ENCODE results near the gene CASP2. TPM values are rescaled to one million over a fixed set of nuclear protein-coding genes. Genes with fewer than 3 reads are reported as not detected.
"Not testable (repeated sequence)": the region's sequence is repeated elsewhere in the genome, so short reads cannot be mapped to it uniquely, and the experiment has no call there.

The CASP2 gene
- total RNA-seq, 2 experiments from 2014 or later, result 117 to 129 TPM

GRCh38 chr7:143287339-143287934 is 714 bp upstream of the CASP2 start:
- CTCF ChIA-PET, result interaction anchor here (0.9 to 2.7 kb wide), 16 partner anchors 9 to 93 kb away, joined by 3 to 18 read pairs (median 5); partner anchors contain the start of gene GSTK1
- H3K27me3 Mint-ChIP-seq, result no peaks in the 10 kb centered on the region
- H3K9me3 Mint-ChIP-seq (ENCODE audit: low read depth), result no peaks in the 10 kb centered on the region
- peaks cover 39% of the 10 kb centered on the region for H3K36me3 Mint-ChIP-seq
- DNase-seq (no peak), ATAC-seq (no peak)
- H3K4me3 Mint-ChIP-seq, result peak overlapping the region; percentile 96
- H3K27ac Mint-ChIP-seq, result peak overlapping the region; percentile 87
- H3K4me1 Mint-ChIP-seq, result peaks cover 52% of the 10 kb centered on the region

- H3K27me3 Mint-ChIP-seq, result no peaks in the 10 kb centered on the region
- CTCF ChIA-PET, result interaction anchor here (0.9 to 2.5 kb wide), 10 partner anchors 10 to 91 kb away, joined by 4 to 11 read pairs (median 6); no protein-coding TSS in a partner anchor
- no peak for DNase-seq
- H3K27ac Mint-ChIP-seq, result peak overlapping the region; percentile 93
- peaks cover 55% of the 10 kb centered on the region for H3K4me1 Mint-ChIP-seq
- ATAC-seq, result no peak
- no peaks in the 10 kb centered on the region for H3K9me3 Mint-ChIP-seq (ENCODE audit: low read depth)
- H3K4me3 Mint-ChIP-seq, result peak overlapping the region; percentile 96
- peaks cover 51% of the 10 kb centered on the region for H3K36me3 Mint-ChIP-seq
Measured at GRCh38 chr7:143288836-143289235, 685 bp downstream of the CASP2 start.

- ATAC-seq (no peak), DNase-seq (no peak)
- CTCF ChIA-PET, result interaction anchor here (0.7 to 9.3 kb wide), 5 partner anchors 11 to 91 kb away, joined by 4 to 93 read pairs (median 21); partner anchors contain the start of gene GSTK1
- peak overlapping the region; percentile 93 for H3K27ac Mint-ChIP-seq
- H3K9me3 Mint-ChIP-seq (ENCODE audit: low read depth), result no peaks in the 10 kb centered on the region
- peaks cover 57% of the 10 kb centered on the region for H3K36me3 Mint-ChIP-seq
- peak overlapping the region; percentile 96 for H3K4me3 Mint-ChIP-seq
- H3K27me3 Mint-ChIP-seq, result no peaks in the 10 kb centered on the region
- H3K4me1 Mint-ChIP-seq, result peaks cover 57% of the 10 kb centered on the region
Measured at GRCh38 chr7:143289421-143289820, 1.3 kb downstream of the CASP2 start.

- Mint-ChIP-seq H3K4me3 (peak overlapping the region; percentile 96), H3K27ac (peak overlapping the region; percentile 93), H3K4me1 (peaks cover 60% of the 10 kb centered on the region), H3K36me3 (peaks cover 60% of the 10 kb centered on the region)
- CTCF ChIA-PET, result interaction anchor here (0.7 to 9.3 kb wide), 6 partner anchors 10 to 91 kb away, joined by 4 to 93 read pairs (median 15); partner anchors contain the start of gene GSTK1
- DNase-seq; ATAC-seq; H3K9me3 Mint-ChIP-seq (ENCODE audit: low read depth); H3K27me3 Mint-ChIP-seq: not testable (repeated sequence)
Measured at GRCh38 chr7:143289888-143290287, 1.7 kb downstream of the CASP2 start.

GRCh38 chr7:143290293-143290692 is 2.1 kb downstream of the CASP2 start:
- peak overlapping the region; percentile 93 for H3K27ac Mint-ChIP-seq
- CTCF ChIA-PET, result interaction anchor here (0.7 to 9.3 kb wide), 7 partner anchors 10 to 90 kb away, joined by 3 to 93 read pairs (median 9); partner anchors contain the start of gene GSTK1

GRCh38 chr7:143292876-143293275 is 4.7 kb downstream of the CASP2 start:
- peaks cover 75% of the 10 kb centered on the region for H3K36me3 Mint-ChIP-seq

More at GRCh38 chr7:143290293-143290692, 2.1 kb downstream of the CASP2 start:
- ATAC-seq (no peak), DNase-seq (no peak)
- H3K4me1 Mint-ChIP-seq, result peaks cover 64% of the 10 kb centered on the region
- no peaks in the 10 kb centered on the region for H3K27me3 Mint-ChIP-seq
- H3K4me3 Mint-ChIP-seq, result peak overlapping the region; percentile 96
- H3K9me3 Mint-ChIP-seq (ENCODE audit: low read depth), result no peaks in the 10 kb centered on the region
- H3K36me3 Mint-ChIP-seq, result peaks cover 62% of the 10 kb centered on the region

GRCh38 chr7:143295870-143296269 is 7.7 kb downstream of the CASP2 start:
- ATAC-seq (no peak), DNase-seq (no peak)
- H3K36me3 Mint-ChIP-seq, result peaks cover 81% of the 10 kb centered on the region
- no peaks in the 10 kb centered on the region for H3K9me3 Mint-ChIP-seq (ENCODE audit: low read depth)
- CTCF ChIA-PET, result interaction anchor here (0.7 to 9.3 kb wide), 7 partner anchors 8 to 113 kb away, joined by 3 to 93 read pairs (median 3); partner anchors contain the start of genes CASP2 and EPHA1
- no peaks in the 10 kb centered on the region for H3K27me3 Mint-ChIP-seq
- peak overlapping the region; percentile 47 for H3K27ac Mint-ChIP-seq
- H3K4me3 Mint-ChIP-seq, result no peak overlapping the region
- peaks cover 69% of the 10 kb centered on the region for H3K4me1 Mint-ChIP-seq

More at GRCh38 chr7:143292876-143293275, 4.7 kb downstream of the CASP2 start:
- no peak for ATAC-seq
- no peak for DNase-seq
- CTCF ChIA-PET, result interaction anchor here (1.2 to 9.3 kb wide), 4 partner anchors 15 to 86 kb away, joined by 3 to 93 read pairs (median 8); no protein-coding TSS in a partner anchor
- Mint-ChIP-seq H3K4me3 (no peak overlapping the region), H3K27me3 (no peaks in the 10 kb centered on the region), H3K27ac (no peak overlapping the region), H3K9me3 (ENCODE audit: low read depth) (no peaks in the 10 kb centered on the region), H3K4me1 (peaks cover 69% of the 10 kb centered on the region)

- Mint-ChIP-seq H3K27ac (peak overlapping the region; percentile 47), H3K9me3 (ENCODE audit: low read depth) (no peaks in the 10 kb centered on the region), H3K4me3 (no peak overlapping the region), H3K27me3 (no peaks in the 10 kb centered on the region), H3K4me1 (peaks cover 62% of the 10 kb centered on the region), H3K36me3 (peaks cover 81% of the 10 kb centered on the region)
- CTCF ChIA-PET, result interaction anchor here (1.2 to 9.3 kb wide), 5 partner anchors 11 to 112 kb away, joined by 3 to 93 read pairs (median 3); partner anchors contain the start of gene EPHA1
- DNase-seq, result no peak
- ATAC-seq, result no peak
Measured at GRCh38 chr7:143296686-143297085, 8.5 kb downstream of the CASP2 start.

- H3K36me3 Mint-ChIP-seq, result peaks cover 80% of the 10 kb centered on the region
- peaks cover 44% of the 10 kb centered on the region for H3K4me1 Mint-ChIP-seq
- DNase-seq (no peak), ATAC-seq (no peak)
- no peaks in the 10 kb centered on the region for H3K27me3 Mint-ChIP-seq
- CTCF ChIA-PET, result interaction anchor here (0.6 to 8.1 kb wide), 26 partner anchors 9 to 118 kb away, joined by 3 to 88 read pairs (median 4); partner anchors contain the start of genes CASP2, CLCN1, EPHA1 and GSTK1
- H3K9me3 Mint-ChIP-seq (ENCODE audit: low read depth), result no peaks in the 10 kb centered on the region
- no peak overlapping the region for H3K4me3 Mint-ChIP-seq
- H3K27ac Mint-ChIP-seq, result peak overlapping the region; percentile 18
Measured at GRCh38 chr7:143299346-143299745, 11.2 kb downstream of the CASP2 start.

GRCh38 chr7:143299840-143300239 is 11.7 kb downstream of the CASP2 start:
- H3K4me1 Mint-ChIP-seq, result peaks cover 45% of the 10 kb centered on the region
- DNase-seq (peak; percentile 70), ATAC-seq (peak; percentile 88)
- CTCF ChIA-PET, result interaction anchor here (0.6 to 8.1 kb wide), 26 partner anchors 10 to 118 kb away, joined by 3 to 88 read pairs (median 4); partner anchors contain the start of genes CASP2, CLCN1, EPHA1 and GSTK1
- H3K27ac Mint-ChIP-seq, result peak overlapping the region; percentile 25
- no peaks in the 10 kb centered on the region for H3K27me3 Mint-ChIP-seq
- H3K9me3 Mint-ChIP-seq (ENCODE audit: low read depth), result no peaks in the 10 kb centered on the region
- H3K4me3 Mint-ChIP-seq, result no peak overlapping the region
- peaks cover 80% of the 10 kb centered on the region for H3K36me3 Mint-ChIP-seq

- ATAC-seq, result no peak
- peaks cover 81% of the 10 kb centered on the region for H3K36me3 Mint-ChIP-seq
- peaks cover 43% of the 10 kb centered on the region for H3K4me1 Mint-ChIP-seq
- no peaks in the 10 kb centered on the region for H3K27me3 Mint-ChIP-seq
- H3K4me3 Mint-ChIP-seq, result no peak overlapping the region
- no peaks in the 10 kb centered on the region for H3K9me3 Mint-ChIP-seq (ENCODE audit: low read depth)
- DNase-seq, result no peak
- CTCF ChIA-PET, result interaction anchor here (0.8 to 8.1 kb wide), 8 partner anchors 8 to 86 kb away, joined by 3 to 88 read pairs (median 6); no protein-coding TSS in a partner anchor
- H3K27ac Mint-ChIP-seq, result no peak overlapping the region
Measured at GRCh38 chr7:143300959-143301935, 13.1 kb downstream of the CASP2 start.

GRCh38 chr7:143303733-143304132 is 15.6 kb downstream of the CASP2 start:
- no peak overlapping the region for H3K27ac Mint-ChIP-seq
- peaks cover 55% of the 10 kb centered on the region for H3K4me1 Mint-ChIP-seq
- DNase-seq (no peak), ATAC-seq (no peak)
- H3K9me3 Mint-ChIP-seq (ENCODE audit: low read depth), result no peaks in the 10 kb centered on the region
- CTCF ChIA-PET, result interaction anchor here (4.7 to 9.3 kb wide), 2 partner anchors 10 to 64 kb away, joined by 47 to 93 read pairs; no protein-coding TSS in a partner anchor
- no peak overlapping the region for H3K4me3 Mint-ChIP-seq
- peaks cover 86% of the 10 kb centered on the region for H3K36me3 Mint-ChIP-seq
- no peaks in the 10 kb centered on the region for H3K27me3 Mint-ChIP-seq
